HUES48 (cell line): ENCODE results near the gene TCTN1.

ENCODE experiments used
- H3K27ac ChIP-seq: one replicate; pipeline ENCODE4 v1.7.0; 2013; ENCODE audit warnings: low read depth, low read length, inconsistent platforms
- H3K27me3 ChIP-seq: 2 replicates; pipeline ENCODE4 v1.6.1; 2013; ENCODE audit warnings: mild to moderate bottlenecking, low read length; ENCODE audit not compliant: control insufficient read depth, insufficient read depth
- H3K36me3 ChIP-seq: 2 replicates; pipeline ENCODE4 v1.6.1; 2013; ENCODE audit warnings: low read length; ENCODE audit not compliant: control insufficient read depth, insufficient read depth
- H3K4me1 ChIP-seq: 2 replicates; pipeline ENCODE4 v1.6.1; 2013; ENCODE audit warnings: mild to moderate bottlenecking, low read length; ENCODE audit not compliant: control insufficient read depth, insufficient read depth
- H3K4me3 ChIP-seq: 2 replicates; pipeline ENCODE4 v1.5.1; 2013; ENCODE audit warnings: mild to moderate bottlenecking, low read depth, low read length
- H3K9ac ChIP-seq: 2 replicates; pipeline ENCODE4 v1.6.1; 2013; ENCODE audit warnings: mild to moderate bottlenecking, low read depth, low read length, moderate library complexity
- H3K9me3 ChIP-seq: 2 replicates; pipeline ENCODE4 v1.6.1; 2013; ENCODE audit warnings: low read length; ENCODE audit not compliant: control insufficient read depth, insufficient read depth

TCTN1 gene

GRCh38 chr12:110686294-110686903 lies 72.5 kb downstream of the TCTN1 start:
- no peak overlapping the region for H3K27ac ChIP-seq
- peaks cover 9% of the 10 kb centered on the region for H3K4me1 ChIP-seq
- H3K27me3 ChIP-seq: peaks cover 16% of the 10 kb centered on the region
- no peak overlapping the region for H3K4me3 ChIP-seq
- no peaks in the 10 kb centered on the region for H3K9me3 ChIP-seq
- H3K36me3 ChIP-seq: no peaks in the 10 kb centered on the region
- H3K9ac ChIP-seq: no peak overlapping the region

- Histone ChIP-seq H3K9ac (no peak overlapping the region), H3K9me3 (no peaks in the 10 kb centered on the region), H3K27me3 (peaks cover 16% of the 10 kb centered on the region), H3K4me3 (no peak overlapping the region), H3K36me3 (no peaks in the 10 kb centered on the region), H3K27ac (no peak overlapping the region), H3K4me1 (peaks cover 9% of the 10 kb centered on the region)
These were observed 73.7 kb downstream of the TCTN1 start for GRCh38 chr12:110687396-110688169.

GRCh38 chr12:110688446-110689280 lies 74.7 kb downstream of the TCTN1 start, which contains the start of gene HVCN1:
Gene HVCN1, minus strand, starts transcription at chr12:110689115. Its CDS starts 5,870 bp downstream, at chr12:110683245.
- Histone ChIP-seq H3K9me3 (no peaks in the 10 kb centered on the region), H3K27me3 (peaks cover 16% of the 10 kb centered on the region), H3K36me3 (no peaks in the 10 kb centered on the region), H3K4me1 (peaks cover 9% of the 10 kb centered on the region), H3K9ac (peak within 1 kb of the TSS; percentile 62), H3K4me3 (peak within 1 kb of the TSS; percentile 71), H3K27ac (peak within 1 kb of the TSS; percentile 67)

GRCh38 chr12:110689281-110690126 lies 75.6 kb downstream of the TCTN1 start:
- Histone ChIP-seq H3K36me3 (no peaks in the 10 kb centered on the region), H3K9ac (peak overlapping the region; percentile 62), H3K4me1 (peaks cover 9% of the 10 kb centered on the region), H3K27me3 (peaks cover 16% of the 10 kb centered on the region), H3K9me3 (no peaks in the 10 kb centered on the region), H3K4me3 (peak overlapping the region; percentile 64), H3K27ac (peak overlapping the region; percentile 67)

- H3K4me1 ChIP-seq: peaks cover 9% of the 10 kb centered on the region
- peaks cover 16% of the 10 kb centered on the region for H3K27me3 ChIP-seq
- H3K4me3 ChIP-seq: no peak overlapping the region
These were observed 76.2 kb downstream of the TCTN1 start for GRCh38 chr12:110690127-110690430.

GRCh38 chr12:110693731-110694130 lies 79.8 kb downstream of the TCTN1 start:
- Histone ChIP-seq H3K27me3 (no peaks in the 10 kb centered on the region), H3K4me1 (peaks cover 9% of the 10 kb centered on the region), H3K4me3 (no peak overlapping the region), H3K27ac (no peak overlapping the region), H3K9me3 (no peaks in the 10 kb centered on the region), H3K9ac (no peak overlapping the region), H3K36me3 (no peaks in the 10 kb centered on the region)

More at GRCh38 chr12:110690127-110690430, 76.2 kb downstream of the TCTN1 start:
- Histone ChIP-seq H3K27ac (no peak overlapping the region), H3K9me3 (no peaks in the 10 kb centered on the region), H3K9ac (no peak overlapping the region; the same call in 1 of the 2 replicates), H3K36me3 (no peaks in the 10 kb centered on the region)

GRCh38 chr12:110694330-110694901 lies 80.5 kb downstream of the TCTN1 start:
- no peak overlapping the region for H3K9ac ChIP-seq
- no peaks in the 10 kb centered on the region for H3K36me3 ChIP-seq
- H3K4me3 ChIP-seq: no peak overlapping the region
- H3K27me3 ChIP-seq: no peaks in the 10 kb centered on the region
- H3K4me1 ChIP-seq: peaks cover 8% of the 10 kb centered on the region
- H3K9me3 ChIP-seq: no peaks in the 10 kb centered on the region
- no peak overlapping the region for H3K27ac ChIP-seq

GRCh38 chr12:110696283-110696682 lies 82.4 kb downstream of the TCTN1 start:
- no peak overlapping the region for H3K27ac ChIP-seq
- H3K4me3 ChIP-seq: no peak overlapping the region
- no peaks in the 10 kb centered on the region for H3K4me1 ChIP-seq
- no peak overlapping the region for H3K9ac ChIP-seq
- no peaks in the 10 kb centered on the region for H3K27me3 ChIP-seq
- H3K36me3 ChIP-seq: no peaks in the 10 kb centered on the region
- no peaks in the 10 kb centered on the region for H3K9me3 ChIP-seq

GRCh38 chr12:110697236-110697635 lies 83.3 kb downstream of the TCTN1 start:
- no peaks in the 10 kb centered on the region for H3K36me3 ChIP-seq
- no peak overlapping the region for H3K9ac ChIP-seq
- H3K9me3 ChIP-seq: no peaks in the 10 kb centered on the region
- no peaks in the 10 kb centered on the region for H3K4me1 ChIP-seq
- H3K27ac ChIP-seq: no peak overlapping the region
- H3K27me3 ChIP-seq: no peaks in the 10 kb centered on the region
- H3K4me3 ChIP-seq: no peak overlapping the region
